ENCODE results near the gene P4HA1. TPM values are rescaled to one million over a fixed set of nuclear protein-coding genes. Genes with fewer than 3 reads are reported as not detected.
"Not testable (repeated sequence)": the region's sequence is repeated elsewhere in the genome, so short reads cannot be mapped to it uniquely, and the experiment has no call there.

Gene P4HA1
- 26.6 and 28.9 TPM in 2 replicates for total RNA-seq

GRCh38 chr10:73096449-73097304 lies at the start of gene P4HA1:
Gene P4HA1 (minus strand): TSS chr10:73096866. CDS start chr10:73074883, 21,983 bp downstream.
- intact Hi-C loops (cut with micrococcal nuclease), result loop anchor here (1.0 to 5.0 kb wide), 18 partner anchors 14 to 1008 kb away; partner anchors contain the start of genes ANAPC16, ASCC1, CFAP70 and DNAJC9

DNA sequence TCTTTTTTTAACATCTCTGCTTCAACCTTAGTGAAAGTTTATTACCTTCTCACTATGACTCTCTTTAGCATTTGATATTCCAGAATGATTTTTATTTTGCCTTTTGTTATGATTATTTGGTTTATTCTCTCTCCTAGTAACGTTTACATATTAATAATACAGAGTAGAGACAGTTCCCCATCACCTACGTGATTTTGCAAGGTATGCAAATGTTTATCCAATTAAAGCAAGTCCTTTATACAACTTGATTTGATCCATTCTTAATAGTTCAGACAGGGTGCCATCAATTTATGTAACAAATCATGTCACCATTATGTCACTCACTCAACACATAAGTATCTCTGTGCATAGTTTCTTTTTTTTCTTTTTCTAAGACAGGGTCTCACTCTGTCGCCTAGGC lies 44.9 kb upstream of the P4HA1 start:
- intact Hi-C loops (cut with micrococcal nuclease), result no loop called here

GRCh38 chr10:73139251-73139650 lies 42.6 kb upstream of the P4HA1 start:
- intact Hi-C loops (cut with micrococcal nuclease), result no loop called here

DNA sequence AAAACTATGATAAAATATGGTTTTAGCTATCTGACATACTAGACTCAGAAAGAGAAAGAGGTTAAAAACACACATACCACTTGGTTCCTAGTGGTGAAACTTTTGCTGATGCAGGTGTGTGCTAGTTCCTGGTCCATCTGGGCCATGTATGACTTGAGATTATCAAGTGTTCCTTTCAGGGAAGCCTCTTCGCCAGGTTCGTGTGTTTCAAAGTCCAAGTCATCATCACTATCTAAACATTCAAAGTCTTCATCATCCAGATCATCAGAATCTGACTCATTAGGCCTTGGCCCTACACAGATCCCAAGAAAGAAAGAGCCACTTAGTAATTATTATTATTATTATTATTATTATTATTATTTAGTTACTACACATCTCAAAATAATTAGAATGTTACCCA lies 40.0 kb upstream of the P4HA1 start:
- intact Hi-C loops (cut with micrococcal nuclease), result no loop called here

DNA sequence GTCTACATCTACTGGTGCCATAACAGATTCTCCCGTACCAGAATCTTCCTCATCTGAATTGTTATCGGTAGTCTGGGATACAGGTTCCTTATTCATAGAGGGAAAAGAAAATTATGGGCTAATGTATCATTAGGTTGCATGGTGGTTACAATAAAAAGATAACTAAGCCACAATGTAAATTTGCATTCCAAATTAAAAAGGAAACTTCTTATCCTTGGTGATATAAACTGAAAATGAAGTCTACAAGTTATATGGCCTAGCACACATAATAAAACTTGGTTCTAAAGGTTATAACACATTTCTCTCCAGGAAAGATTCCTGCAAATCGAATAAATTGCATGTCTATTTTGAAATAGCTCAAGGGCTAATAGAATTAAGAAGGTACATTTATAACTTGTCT lies 38.1 kb upstream of the P4HA1 start:
- intact Hi-C loops (cut with micrococcal nuclease), result no loop called here

- intact Hi-C loops (cut with micrococcal nuclease), result no loop called here
These were observed 35.4 kb upstream of the P4HA1 start for GRCh38 chr10:73131913-73132686.

DNA sequence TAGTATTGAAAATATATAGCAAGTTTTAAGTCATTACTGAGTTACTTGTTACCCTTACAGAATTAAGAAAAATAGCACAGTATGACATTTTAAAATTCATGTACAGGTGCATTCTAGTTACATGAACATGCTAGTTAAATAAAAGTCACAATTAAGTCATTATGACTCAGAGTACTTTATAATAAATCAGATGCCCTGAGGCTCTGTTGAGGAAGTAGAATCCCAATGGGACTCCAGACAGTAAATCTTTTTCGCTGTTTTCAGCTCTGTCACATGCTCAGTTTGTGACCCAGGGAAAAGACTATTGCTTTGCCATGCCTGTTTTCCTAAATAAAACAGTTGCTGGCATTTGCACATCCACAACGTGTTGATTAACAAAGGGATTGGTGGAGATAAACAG lies 34.6 kb upstream of the P4HA1 start:
- intact Hi-C loops (cut with micrococcal nuclease), result no loop called here

DNA sequence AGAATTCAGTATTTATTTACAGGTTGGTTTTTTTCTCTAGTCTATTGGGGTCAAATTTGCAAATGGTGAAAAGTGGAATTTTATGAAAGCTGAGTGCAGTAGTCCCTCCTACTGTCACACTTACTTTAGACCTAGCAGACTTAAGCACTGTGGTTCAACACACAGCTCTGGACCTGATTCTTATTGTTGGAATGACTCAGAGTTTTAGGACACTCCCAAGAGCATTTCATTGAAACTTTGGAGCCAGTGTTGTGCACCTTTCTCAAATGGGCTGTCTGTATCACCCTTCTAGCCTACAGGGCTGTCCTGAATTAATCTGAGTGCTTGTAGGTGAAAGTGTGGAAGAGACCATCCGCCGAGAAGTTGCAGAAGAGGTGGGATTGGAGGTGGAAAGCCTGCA lies 29.7 kb upstream of the P4HA1 start:
- intact Hi-C loops (cut with micrococcal nuclease), result no loop called here

DNA sequence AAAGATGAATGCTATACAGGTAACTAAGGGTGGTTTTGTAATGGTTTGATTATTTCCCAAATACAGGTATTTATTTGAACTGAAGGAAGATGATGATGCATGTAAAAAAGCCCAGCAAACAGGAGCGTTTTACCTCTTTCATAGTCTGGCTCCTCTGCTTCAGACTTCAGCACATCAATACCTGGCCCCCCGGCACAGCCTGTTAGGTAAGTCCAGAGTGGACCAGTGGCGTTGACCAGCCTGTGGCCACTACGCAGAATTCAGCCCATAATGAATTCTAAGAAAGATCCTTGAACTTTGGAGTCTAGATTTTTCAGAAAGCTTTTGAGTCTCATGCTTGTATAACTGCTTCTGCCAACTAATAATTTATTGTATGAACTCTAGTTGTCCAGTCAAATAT lies 23.3 kb upstream of the P4HA1 start:
- intact Hi-C loops (cut with micrococcal nuclease), result no loop called here

DNA sequence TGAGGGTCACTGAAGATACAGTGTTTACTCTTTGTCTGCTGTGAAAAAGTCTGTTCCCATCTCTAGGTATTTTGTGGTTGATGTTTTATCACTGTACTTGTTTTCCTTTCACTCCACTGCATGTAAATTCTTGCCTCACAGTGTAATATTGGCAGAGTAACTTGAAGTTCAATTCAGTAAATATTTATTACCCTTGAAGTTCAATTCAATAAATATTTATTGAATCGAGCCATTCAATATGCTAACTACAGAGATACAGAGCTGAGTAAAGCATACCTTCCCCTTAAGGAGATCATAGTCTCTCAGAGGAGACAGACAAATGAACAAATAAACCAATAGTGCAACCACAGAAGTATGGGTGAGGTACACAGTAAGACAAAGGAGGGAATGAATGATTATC lies 22.8 kb upstream of the P4HA1 start:
- intact Hi-C loops (cut with micrococcal nuclease), result no loop called here

DNA sequence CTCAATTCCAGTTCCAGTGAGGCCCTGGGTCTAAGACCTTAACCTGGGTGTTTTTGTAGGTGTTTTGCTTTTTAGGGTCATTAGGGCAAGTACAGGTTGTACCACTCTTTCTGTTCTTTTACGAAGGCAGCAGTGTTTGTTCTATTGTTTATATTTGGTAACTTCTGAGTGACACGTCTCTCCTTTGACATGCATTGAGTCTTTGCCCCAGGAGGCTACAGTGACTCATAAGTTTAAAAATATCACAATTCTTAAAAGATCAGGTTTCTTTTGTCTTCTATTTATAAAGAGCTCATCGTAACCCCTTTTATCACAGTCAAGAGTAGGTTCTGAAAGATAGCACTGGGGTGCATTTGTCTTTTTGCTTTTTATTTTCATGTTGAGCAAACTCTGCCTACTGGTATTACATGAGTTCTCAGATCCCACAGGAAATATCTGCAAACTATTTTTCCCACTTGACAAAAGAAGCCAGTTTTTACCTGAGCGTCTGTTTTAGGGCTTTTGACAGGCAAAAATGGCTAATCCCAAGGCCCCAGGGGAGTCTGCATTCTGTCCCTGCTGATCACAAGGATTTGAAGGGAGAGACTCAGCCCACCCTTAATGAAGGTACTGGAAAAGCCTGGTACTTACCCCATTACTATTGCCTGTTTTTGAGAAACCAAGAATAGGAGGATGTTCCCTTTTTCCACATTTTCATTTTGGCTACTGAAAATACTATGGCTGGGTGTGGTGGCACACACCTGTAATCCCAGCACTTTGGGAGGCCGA lies 21.5 kb upstream of the P4HA1 start:
- intact Hi-C loops (cut with micrococcal nuclease), result no loop called here

- intact Hi-C loops (cut with micrococcal nuclease), result no loop called here
These were observed 19.4 kb upstream of the P4HA1 start for GRCh38 chr10:73116017-73116416.

- intact Hi-C loops (cut with micrococcal nuclease), result no loop called here
These were observed 16.9 kb upstream of the P4HA1 start for GRCh38 chr10:73113551-73113950.

- intact Hi-C loops (cut with micrococcal nuclease), result not testable (repeated sequence)
These were observed 15.4 kb upstream of the P4HA1 start for GRCh38 chr10:73112032-73112431.

DNA sequence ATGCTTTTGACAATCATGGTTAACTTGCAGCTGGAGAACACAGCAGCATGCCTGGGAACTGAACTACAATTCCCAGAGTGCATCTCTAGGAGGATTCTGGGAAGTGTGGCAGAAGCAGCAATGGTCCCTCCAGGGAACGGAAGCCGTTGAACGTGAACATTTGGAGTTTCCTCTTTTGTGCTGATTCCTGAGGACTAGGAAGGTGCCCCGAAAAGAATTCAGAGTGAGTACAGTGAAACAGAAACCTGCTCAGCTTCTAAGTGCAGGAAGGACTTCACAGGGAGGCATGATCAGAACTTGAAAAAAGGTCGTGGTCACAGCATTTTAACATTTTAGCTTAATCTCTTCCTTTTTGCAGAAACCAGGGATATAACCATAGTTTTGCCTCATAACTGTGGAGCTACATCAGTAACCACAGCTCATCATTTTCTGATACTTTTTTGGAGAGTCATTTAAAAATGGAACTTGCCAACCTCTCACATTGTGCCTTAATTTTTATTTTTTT lies 13.7 kb upstream of the P4HA1 start, which contains the start of gene NUDT13:
Gene NUDT13 (plus strand): TSS at position 111 of the 505 bp plus-strand sequence. CDS start 3,911 bp downstream, outside the sequence.
- intact Hi-C loops (cut with micrococcal nuclease), result loop anchor here (1.0 kb wide), 2 partner anchors 13 to 58 kb away; partner anchors contain the start of genes ECD and FAM149B1

DNA sequence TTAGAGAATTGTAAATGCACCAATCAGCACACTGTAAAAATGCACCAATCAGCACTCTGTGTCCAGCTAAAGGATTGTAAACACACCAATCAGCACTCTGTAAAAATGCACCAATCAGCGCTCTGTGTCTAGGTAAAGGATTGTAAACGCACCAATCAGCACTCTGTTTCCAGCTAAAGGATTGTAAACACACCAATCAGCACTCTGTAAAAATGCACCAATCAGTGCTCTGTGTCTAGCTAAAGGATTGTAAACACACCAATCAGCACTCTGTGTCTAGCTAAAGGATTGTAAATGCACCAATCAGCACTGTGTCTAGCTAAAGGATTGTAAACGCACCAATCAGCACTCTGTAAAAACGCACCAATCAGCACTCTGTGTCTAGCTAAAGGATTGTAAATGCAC lies 12.6 kb upstream of the P4HA1 start:
- intact Hi-C loops (cut with micrococcal nuclease), result not testable (repeated sequence)

DNA sequence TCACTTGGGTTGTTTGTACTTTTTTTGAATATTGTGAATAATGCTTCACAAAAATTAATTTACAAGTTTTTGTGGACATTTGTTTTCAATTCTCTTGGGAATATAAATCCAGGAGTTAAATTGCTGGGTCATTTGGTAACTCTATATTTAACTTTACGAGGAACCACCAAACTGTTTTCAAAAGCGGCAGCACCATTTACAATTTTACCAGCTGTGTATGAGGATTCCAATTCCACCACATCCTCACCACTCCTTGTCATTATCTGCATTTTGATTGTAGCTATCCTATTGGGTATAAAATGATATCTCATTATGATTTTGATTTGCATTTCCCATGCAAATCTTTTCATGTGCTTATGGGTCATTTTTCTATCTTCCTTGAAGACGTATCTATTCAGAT lies 9.6 kb upstream of the P4HA1 start:
- intact Hi-C loops (cut with micrococcal nuclease), result no loop called here

DNA sequence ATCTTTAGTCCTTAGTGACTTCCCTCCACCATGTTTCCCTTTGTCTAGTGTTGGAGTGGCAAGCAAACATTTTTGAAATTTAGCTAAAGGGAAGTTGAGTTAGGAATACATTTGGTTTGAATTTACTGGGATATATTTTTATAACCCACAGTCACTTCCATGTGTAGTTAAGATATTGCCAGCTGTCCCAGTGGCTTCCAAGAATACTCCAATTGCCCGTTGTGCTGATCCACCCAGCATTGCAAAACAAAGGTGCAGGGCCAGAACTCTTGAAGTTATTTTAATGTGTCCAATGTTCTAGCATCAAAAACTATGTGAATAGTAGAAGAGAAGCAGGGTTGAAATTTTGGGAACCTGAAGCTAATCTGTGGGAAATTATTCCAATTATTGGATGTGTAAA lies 2.5 kb upstream of the P4HA1 start:
- intact Hi-C loops (cut with micrococcal nuclease), result loop anchor here (5.0 kb wide), 3 partner anchors 398 to 643 kb away; partner anchors contain the start of genes MICU1, PPP3CB and SEC24C

DNA sequence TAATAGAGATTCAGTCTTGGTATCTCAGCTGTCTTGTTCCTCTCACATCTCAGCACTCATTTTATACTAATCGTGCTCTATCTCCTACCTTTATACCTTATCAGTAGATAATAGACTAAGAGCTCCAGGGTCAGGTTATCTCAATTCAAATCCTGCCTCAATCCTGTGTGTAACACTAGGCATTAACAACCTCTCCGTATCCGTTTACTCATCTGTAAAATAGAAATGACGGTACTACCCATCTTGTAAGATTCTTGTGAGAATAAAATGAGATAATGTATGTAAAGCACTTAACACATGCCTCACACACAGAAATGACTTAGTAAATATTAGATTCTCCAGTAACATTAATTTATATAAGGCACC lies 622 bp upstream of the P4HA1 start:
- intact Hi-C loops (cut with micrococcal nuclease), result loop anchor here (1.0 to 5.0 kb wide), 10 partner anchors 13 to 1008 kb away; partner anchors contain the start of genes ANAPC16, ASCC1, CFAP70 and MCU

- intact Hi-C loops (cut with micrococcal nuclease), result loop anchor here (1.0 to 5.0 kb wide), 14 partner anchors 20 to 1007 kb away; partner anchors contain the start of genes CFAP70, DNAJC9, MCU and MICU1
These were observed 621 bp downstream of the P4HA1 start for GRCh38 chr10:73096041-73096448.
